ENCODE data around the gene DCST1.

Gene DCST1

DNA sequence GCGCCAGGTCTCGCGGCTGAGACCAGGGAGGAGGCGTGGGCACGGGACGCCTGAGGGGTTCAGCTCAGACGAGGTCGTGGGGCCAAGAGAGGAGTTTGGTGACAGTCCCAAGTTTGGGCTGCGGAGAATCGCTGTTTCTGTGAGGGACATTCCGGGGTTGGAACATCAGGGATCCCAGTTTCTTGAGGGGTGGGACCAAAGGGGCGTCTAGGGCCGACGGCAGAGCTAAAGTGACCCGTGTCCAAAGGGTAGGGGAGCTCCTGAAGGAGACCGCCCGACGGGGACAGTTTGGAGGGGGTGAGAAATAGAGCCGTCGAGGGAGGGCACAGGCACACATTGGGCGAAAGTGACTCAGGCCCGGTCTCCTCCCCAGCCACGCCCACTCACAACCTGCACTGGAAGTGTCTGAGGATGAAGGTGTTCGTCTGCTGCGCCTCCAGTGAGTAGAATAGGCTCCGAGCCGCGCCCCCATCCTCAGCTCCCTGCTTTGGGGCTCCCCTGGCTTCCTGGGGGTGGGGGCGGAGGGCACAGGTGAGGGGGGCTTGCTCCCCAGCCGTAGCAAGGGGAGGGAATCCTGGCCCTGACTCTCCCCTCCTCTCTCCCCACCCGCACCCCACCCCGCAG, 52.0 kb downstream of the DCST1 start:
- no peaks in the 10 kb centered on the region for H3K36me3 ChIP-seq (ENCODE audit: control insufficient read depth in 4 of 4, insufficient read depth in 4 of 4, low read length in 3 of 4)
- H3K4me3 ChIP-seq (ENCODE audit: control insufficient read depth in 1 of 7, extremely low read depth in 1 of 7, insufficient read depth in 4 of 7, low read depth in 2 of 7, low read length in 6 of 7) = peak overlapping the region; percentile 72 to 92 (median 83)
- peak in 2 of 3 donors; percentile 72 to 77 for DNase-seq
- peaks cover 3 to 60% (median 55%) of the 10 kb centered on the region in 4 experiments for H3K4me1 ChIP-seq (ENCODE audit: control extremely low read depth in 1 of 4, control insufficient read depth in 4 of 4, insufficient read depth in 4 of 4, low read length in 3 of 4)
- POLR2A ChIA-PET = interaction anchor here (2.0 to 2.1 kb wide), 2 partner anchors 22 to 87 kb away, joined by 5 to 10 read pairs; partner anchors contain the start of genes EFNA4 and KRTCAP2
- H3K27ac ChIP-seq (ENCODE audit: insufficient read depth in 1 of 2, low read depth in 1 of 2, low read length in 2 of 2, poor library complexity in 1 of 2, severe bottlenecking in 2 of 2) = peak overlapping the region; percentile 46 to 71
- H3K27me3 ChIP-seq (replicated peaks in 2 of 5; ENCODE audit: control insufficient read depth in 4 of 5, insufficient read depth in 5 of 5, low read length in 4 of 5) = peaks cover 0 to 35% (median 22%) of the 10 kb centered on the region in 5 experiments
- WGBS (ENCODE audit: insufficient coverage) = 0% methylated on average over 20 of the region's 32 CpGs
- H3K9me3 ChIP-seq (ENCODE audit: control extremely low read depth in 1 of 5, control insufficient read depth in 4 of 5, insufficient read depth in 2 of 5, low read depth in 1 of 5, low read length in 4 of 5) = no peaks in the 10 kb centered on the region
- CTCF ChIA-PET = interaction anchor here (0.8 to 5.5 kb wide), 26 partner anchors 10 to 141 kb away, joined by 3 to 168 read pairs (median 7); partner anchors contain the start of genes ADAM15, EFNA4, KRTCAP2 and SLC50A1

DNA sequence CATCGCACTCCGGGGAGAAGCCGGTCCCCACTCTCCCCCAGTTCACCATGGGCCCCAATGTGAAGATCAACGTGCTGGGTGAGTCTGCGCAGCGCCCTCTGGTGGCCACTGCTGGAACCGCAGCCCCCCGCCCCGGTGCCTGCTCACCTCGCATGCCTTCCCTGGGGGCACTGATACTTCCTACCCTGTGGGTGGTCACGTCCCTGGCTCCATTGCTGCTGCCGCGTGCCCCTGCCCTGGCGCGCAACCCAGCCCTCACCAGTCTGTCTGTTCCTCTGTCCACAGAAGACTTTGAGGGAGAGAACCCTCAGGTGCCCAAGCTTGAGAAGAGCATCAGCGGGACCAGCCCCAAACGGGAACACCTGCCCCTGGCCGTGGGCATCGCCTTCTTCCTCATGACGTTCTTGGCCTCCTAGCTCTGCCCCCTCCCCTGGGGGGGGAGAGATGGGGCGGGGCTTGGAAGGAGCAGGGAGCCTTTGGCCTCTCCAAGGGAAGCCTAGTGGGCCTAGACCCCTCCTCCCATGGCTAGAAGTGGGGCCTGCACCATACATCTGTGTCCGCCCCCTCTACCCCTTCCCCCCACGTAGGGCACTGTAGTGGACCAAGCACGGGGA, 52.6 kb downstream of the DCST1 start:
- 10% methylated on average over 21 of the region's 24 CpGs for WGBS (ENCODE audit: insufficient coverage)
- Histone ChIP-seq H3K36me3 (ENCODE audit: control insufficient read depth in 4 of 4, insufficient read depth in 4 of 4, low read length in 3 of 4) (no peaks in the 10 kb centered on the region), H3K4me1 (ENCODE audit: control extremely low read depth in 1 of 4, control insufficient read depth in 4 of 4, insufficient read depth in 4 of 4, low read length in 3 of 4) (peaks cover 2 to 54% (median 51%) of the 10 kb centered on the region in 4 experiments), H3K9me3 (ENCODE audit: control extremely low read depth in 1 of 5, control insufficient read depth in 4 of 5, insufficient read depth in 2 of 5, low read depth in 1 of 5, low read length in 4 of 5) (no peaks in the 10 kb centered on the region), H3K27me3 (replicated peaks in 2 of 5; ENCODE audit: control insufficient read depth in 4 of 5, insufficient read depth in 5 of 5, low read length in 4 of 5) (peaks cover 0 to 29% (median 18%) of the 10 kb centered on the region in 5 experiments), H3K27ac (ENCODE audit: insufficient read depth in 1 of 2, low read depth in 1 of 2, low read length in 2 of 2, poor library complexity in 1 of 2, severe bottlenecking in 2 of 2) (no peak overlapping the region), H3K4me3 (ENCODE audit: control insufficient read depth in 1 of 7, extremely low read depth in 1 of 7, insufficient read depth in 4 of 7, low read depth in 2 of 7, low read length in 6 of 7) (peak overlapping the region in 5 of 7 experiments; percentile 35 to 92 (median 82))
- ChIA-PET CTCF (interaction anchor here (0.7 to 5.5 kb wide), 18 partner anchors 9 to 91 kb away, joined by 3 to 168 read pairs (median 12); partner anchors contain the start of genes ADAM15, EFNA4, KRTCAP2 and SLC50A1), POLR2A (interaction anchor here (2.1 kb wide), 1 partner anchor 87 kb away, joined by 5 read pairs; the partner anchor contains the start of gene KRTCAP2)
- DNase-seq = peak in 2 of 3 donors; percentile 80

DNA sequence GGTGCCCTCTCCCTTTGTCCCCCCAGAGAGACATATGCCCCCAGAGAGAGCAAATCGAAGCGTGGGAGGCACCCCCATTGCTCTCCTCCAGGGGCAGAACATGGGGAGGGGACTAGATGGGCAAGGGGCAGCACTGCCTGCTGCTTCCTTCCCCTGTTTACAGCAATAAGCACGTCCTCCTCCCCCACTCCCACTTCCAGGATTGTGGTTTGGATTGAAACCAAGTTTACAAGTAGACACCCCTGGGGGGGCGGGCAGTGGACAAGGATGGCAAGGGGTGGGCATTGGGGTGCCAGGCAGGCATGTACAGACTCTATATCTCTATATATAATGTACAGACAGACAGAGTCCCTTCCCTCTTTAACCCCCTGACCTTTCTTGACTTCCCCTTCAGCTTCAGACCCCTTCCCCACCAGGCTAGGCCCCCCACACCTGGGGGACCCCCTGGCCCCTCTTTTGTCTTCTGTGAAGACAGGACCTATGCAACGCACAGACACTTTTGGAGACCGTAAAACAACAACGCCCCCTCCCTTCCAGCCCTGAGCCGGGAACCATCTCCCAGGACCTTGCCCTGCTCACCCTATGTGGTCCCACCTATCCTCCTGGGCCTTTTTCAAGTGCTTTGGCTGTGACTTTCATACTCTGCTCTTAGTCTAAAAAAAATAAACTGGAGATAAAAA, 53.4 kb downstream of the DCST1 start:
- ChIA-PET POLR2A (interaction anchor here (2.1 kb wide), 1 partner anchor 86 kb away, joined by 5 read pairs; the partner anchor contains the start of gene KRTCAP2), CTCF (interaction anchor here (0.7 to 5.5 kb wide), 12 partner anchors 9 to 86 kb away, joined by 3 to 168 read pairs (median 12); partner anchors contain the start of genes ADAM15, EFNA4, KRTCAP2 and SLC50A1)
- peak overlapping the region in 2 of 7 experiments; percentile 17 to 83 for H3K4me3 ChIP-seq (ENCODE audit: control insufficient read depth in 1 of 7, extremely low read depth in 1 of 7, insufficient read depth in 4 of 7, low read depth in 2 of 7, low read length in 6 of 7)
- H3K4me1 ChIP-seq (ENCODE audit: control extremely low read depth in 1 of 4, control insufficient read depth in 4 of 4, insufficient read depth in 4 of 4, low read length in 3 of 4) = peaks cover 0 to 52% (median 48%) of the 10 kb centered on the region in 4 experiments
- H3K36me3 ChIP-seq (ENCODE audit: control insufficient read depth in 4 of 4, insufficient read depth in 4 of 4, low read length in 3 of 4) = no peaks in the 10 kb centered on the region
- peaks cover 0 to 21% (median 14%) of the 10 kb centered on the region in 5 experiments for H3K27me3 ChIP-seq (replicated peaks in 2 of 5; ENCODE audit: control insufficient read depth in 4 of 5, insufficient read depth in 5 of 5, low read length in 4 of 5)
- H3K9me3 ChIP-seq (ENCODE audit: control extremely low read depth in 1 of 5, control insufficient read depth in 4 of 5, insufficient read depth in 2 of 5, low read depth in 1 of 5, low read length in 4 of 5) = no peaks in the 10 kb centered on the region
- H3K27ac ChIP-seq (ENCODE audit: insufficient read depth in 1 of 2, low read depth in 1 of 2, low read length in 2 of 2, poor library complexity in 1 of 2, severe bottlenecking in 2 of 2) = no peak overlapping the region
- DNase-seq = peak in 1 of 3 donors; percentile 28
- WGBS (ENCODE audit: insufficient coverage) = 62% methylated on average over 4 of the region's 8 CpGs

DNA sequence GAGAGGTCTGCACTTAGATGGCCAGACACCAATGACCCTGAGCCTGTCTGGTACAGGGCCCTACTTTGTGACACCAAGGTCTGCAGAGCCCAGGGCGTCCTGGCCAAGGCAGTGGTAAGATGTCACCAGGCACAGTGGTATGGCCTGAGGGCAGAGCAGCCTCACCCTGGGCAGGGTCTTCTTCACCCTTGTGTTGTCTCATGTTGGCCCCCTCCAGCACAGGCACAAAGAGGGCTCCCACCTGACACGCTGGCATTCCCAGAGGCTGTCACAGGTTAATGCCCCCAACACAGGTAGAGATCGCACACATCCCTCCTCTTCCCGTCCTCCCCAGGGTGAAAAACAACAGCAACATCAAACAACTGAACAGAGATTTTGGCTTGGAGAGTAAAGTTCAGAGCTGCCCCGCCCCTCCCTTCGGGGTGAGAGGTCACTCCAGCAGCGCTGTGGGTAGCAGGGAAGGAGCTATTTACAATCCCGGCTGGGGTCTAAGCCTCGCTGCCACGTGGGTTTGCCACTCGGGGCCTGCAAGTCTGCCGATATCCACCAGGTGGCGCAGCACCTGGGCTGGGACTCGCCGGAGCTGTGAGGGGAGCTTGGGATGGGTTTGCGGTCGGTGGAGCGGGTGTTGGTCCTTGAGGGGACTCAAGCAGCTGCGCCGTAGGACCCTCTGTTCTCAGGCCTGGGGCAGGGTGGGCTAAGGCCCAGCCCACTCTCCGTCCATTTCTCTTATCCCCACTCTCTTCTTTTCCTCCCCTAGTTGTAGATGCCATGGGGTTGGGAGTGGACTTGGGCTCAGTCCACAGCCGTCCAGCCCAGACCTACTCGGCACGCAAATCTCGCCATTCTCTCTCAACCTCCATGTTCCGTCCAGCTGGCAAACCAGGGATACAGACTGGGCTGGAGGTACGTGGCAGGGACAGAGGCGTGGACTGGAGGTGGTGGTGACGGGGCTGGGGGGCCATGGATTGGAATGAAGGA, 57.7 kb downstream of the DCST1 start:
- 34% methylated on average over 28 of the region's 29 CpGs for WGBS (ENCODE audit: insufficient coverage)
- DNase-seq = peak; percentile 79 to 85 (median 80)
- H3K4me1 ChIP-seq (ENCODE audit: control extremely low read depth in 1 of 4, control insufficient read depth in 4 of 4, insufficient read depth in 4 of 4, low read length in 3 of 4) = peaks cover 0 to 28% (median 26%) of the 10 kb centered on the region in 4 experiments
- ChIA-PET POLR2A (interaction anchor here (0.6 to 1.1 kb wide), 2 partner anchors 21 to 37 kb away, joined by 4 read pairs; no protein-coding TSS in a partner anchor), CTCF (interaction anchor here (0.6 to 6.8 kb wide), 30 partner anchors 9 to 160 kb away, joined by 3 to 258 read pairs (median 5); partner anchors contain the start of genes EFNA1, EFNA4, KRTCAP2 and SLC50A1)
- H3K9me3 ChIP-seq (ENCODE audit: control extremely low read depth in 1 of 5, control insufficient read depth in 4 of 5, insufficient read depth in 2 of 5, low read depth in 1 of 5, low read length in 4 of 5) = no peaks in the 10 kb centered on the region
- no peak overlapping the region for H3K4me3 ChIP-seq (ENCODE audit: control insufficient read depth in 1 of 7, extremely low read depth in 1 of 7, insufficient read depth in 4 of 7, low read depth in 2 of 7, low read length in 6 of 7)
- no peaks in the 10 kb centered on the region for H3K36me3 ChIP-seq (ENCODE audit: control insufficient read depth in 4 of 4, insufficient read depth in 4 of 4, low read length in 3 of 4)
- H3K27ac ChIP-seq (ENCODE audit: insufficient read depth in 1 of 2, low read depth in 1 of 2, low read length in 2 of 2, poor library complexity in 1 of 2, severe bottlenecking in 2 of 2) = no peak overlapping the region
- H3K27me3 ChIP-seq (replicated peaks in 2 of 5; ENCODE audit: control insufficient read depth in 4 of 5, insufficient read depth in 5 of 5, low read length in 4 of 5) = no peaks in the 10 kb centered on the region

DNA sequence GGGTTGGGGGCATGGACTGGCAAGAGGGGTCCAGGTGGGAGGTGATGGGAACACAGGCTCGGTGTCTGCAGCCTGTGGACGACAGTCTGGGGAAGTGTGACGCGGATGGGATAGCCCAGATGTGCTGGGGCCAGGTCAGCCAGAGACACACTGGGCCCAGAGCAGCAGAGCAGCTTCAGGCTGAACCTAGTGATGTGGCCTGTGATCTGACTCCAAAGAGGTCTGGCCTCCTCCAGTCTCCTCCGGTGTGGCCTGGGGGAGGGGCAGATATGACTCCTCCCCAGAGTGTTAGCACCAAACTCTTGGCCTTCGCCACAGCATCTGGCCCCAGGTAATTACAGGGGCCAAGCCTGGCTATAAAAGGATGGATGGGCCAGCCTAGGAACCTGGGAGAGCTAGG, 58.5 kb downstream of the DCST1 start:
- POLR2A ChIA-PET = interaction anchor here (1.1 kb wide), 1 partner anchor 36 kb away, joined by 4 read pairs; no protein-coding TSS in a partner anchor
- Histone ChIP-seq H3K4me1 (ENCODE audit: control extremely low read depth in 1 of 4, control insufficient read depth in 4 of 4, insufficient read depth in 4 of 4, low read length in 3 of 4) (peaks cover 0 to 20% (median 18%) of the 10 kb centered on the region in 4 experiments), H3K9me3 (ENCODE audit: control extremely low read depth in 1 of 5, control insufficient read depth in 4 of 5, insufficient read depth in 2 of 5, low read depth in 1 of 5, low read length in 4 of 5) (no peaks in the 10 kb centered on the region), H3K4me3 (ENCODE audit: control insufficient read depth in 1 of 7, extremely low read depth in 1 of 7, insufficient read depth in 4 of 7, low read depth in 2 of 7, low read length in 6 of 7) (no peak overlapping the region), H3K36me3 (ENCODE audit: control insufficient read depth in 4 of 4, insufficient read depth in 4 of 4, low read length in 3 of 4) (no peaks in the 10 kb centered on the region), H3K27me3 (replicated peaks in 2 of 5; ENCODE audit: control insufficient read depth in 4 of 5, insufficient read depth in 5 of 5, low read length in 4 of 5) (no peaks in the 10 kb centered on the region), H3K27ac (ENCODE audit: insufficient read depth in 1 of 2, low read depth in 1 of 2, low read length in 2 of 2, poor library complexity in 1 of 2, severe bottlenecking in 2 of 2) (no peak overlapping the region)
- no peak for DNase-seq
- 97% methylated on average over 6 of the region's 6 CpGs for WGBS (ENCODE audit: insufficient coverage)
- CTCF ChIA-PET = interaction anchor here (0.9 to 6.8 kb wide), 26 partner anchors 9 to 159 kb away, joined by 3 to 258 read pairs (median 5); partner anchors contain the start of genes EFNA1, EFNA4, KRTCAP2 and SLC50A1

DNA sequence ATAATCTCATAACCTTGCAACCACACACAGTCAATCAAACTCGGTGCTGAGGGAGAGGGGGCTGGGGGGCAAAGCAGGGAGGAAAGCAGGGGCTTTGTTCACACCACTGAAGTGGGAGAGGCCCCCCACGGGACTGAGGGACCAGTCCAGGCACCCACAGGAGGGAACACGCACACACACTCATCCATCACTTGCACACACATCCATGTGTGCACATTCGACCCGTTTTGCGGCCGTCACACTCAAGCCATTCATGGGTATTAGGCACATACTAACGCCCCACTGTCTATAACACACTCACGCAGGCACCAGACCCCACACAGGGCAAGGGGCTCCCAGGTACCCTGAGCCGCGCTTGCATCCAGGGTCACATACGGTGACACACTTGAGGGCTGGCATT, 59.0 kb downstream of the DCST1 start:
- H3K36me3 ChIP-seq (ENCODE audit: control insufficient read depth in 4 of 4, insufficient read depth in 4 of 4, low read length in 3 of 4) = no peaks in the 10 kb centered on the region
- ChIA-PET CTCF (interaction anchor here (1.1 to 6.8 kb wide), 8 partner anchors 11 to 159 kb away, joined by 3 to 258 read pairs (median 10); partner anchors contain the start of genes EFNA1, KRTCAP2, SLC50A1 and TRIM46), POLR2A (no interaction called here)
- no peak overlapping the region for H3K4me3 ChIP-seq (ENCODE audit: control insufficient read depth in 1 of 7, extremely low read depth in 1 of 7, insufficient read depth in 4 of 7, low read depth in 2 of 7, low read length in 6 of 7)
- WGBS (ENCODE audit: insufficient coverage) = 88% methylated on average over 5 of the region's 12 CpGs
- H3K27me3 ChIP-seq (replicated peaks in 2 of 5; ENCODE audit: control insufficient read depth in 4 of 5, insufficient read depth in 5 of 5, low read length in 4 of 5) = no peaks in the 10 kb centered on the region
- no peak overlapping the region for H3K27ac ChIP-seq (ENCODE audit: insufficient read depth in 1 of 2, low read depth in 1 of 2, low read length in 2 of 2, poor library complexity in 1 of 2, severe bottlenecking in 2 of 2)
- no peaks in the 10 kb centered on the region for H3K9me3 ChIP-seq (ENCODE audit: control extremely low read depth in 1 of 5, control insufficient read depth in 4 of 5, insufficient read depth in 2 of 5, low read depth in 1 of 5, low read length in 4 of 5)
- DNase-seq = no peak
- H3K4me1 ChIP-seq (ENCODE audit: control extremely low read depth in 1 of 4, control insufficient read depth in 4 of 4, insufficient read depth in 4 of 4, low read length in 3 of 4) = peaks cover 0 to 19% (median 15%) of the 10 kb centered on the region in 4 experiments
